ENCODE results near the gene ABCG8. TPM values are rescaled to one million over a fixed set of nuclear protein-coding genes. Genes with fewer than 3 reads are reported as not detected.

Gene ABCG8
- total and polyA plus RNA-seq, 9 of the 15 experiments (the other 6 are each of a cell fraction or from before 2014, with no cell fraction given), result not detected

- no peaks in the 10 kb centered on the region for H3K9me1 ChIP-seq (ENCODE audit: control insufficient read depth, insufficient read depth, low read length)
- H4K20me1 ChIP-seq (replicated peaks; ENCODE audit: control insufficient read depth, insufficient read depth, low read length), result no peaks in the 10 kb centered on the region
- no peaks in the 10 kb centered on the region for H3K9me3 ChIP-seq (replicated peaks; ENCODE audit: control insufficient read depth, insufficient read depth, low read depth, low read length)
- no peaks in the 10 kb centered on the region for H3K36me3 ChIP-seq (ENCODE audit: control insufficient read depth, insufficient read depth, low read length)
- FAIRE-seq (no peak), DNase-seq (ENCODE audit: extremely low read depth in 1 of 4, low spot score in 3 of 4) (no peak), ATAC-seq (no peak)
- H3K4me1 ChIP-seq (replicated peaks in 1 of 2; ENCODE audit: control insufficient read depth in 2 of 2, insufficient read depth in 2 of 2, low read length in 2 of 2), result peaks cover 2 to 11% of the 10 kb centered on the region in 2 experiments; a peak in 3 of 5 replicates
- peaks cover 31 to 53% of the 10 kb centered on the region in 2 experiments for H3K27me3 ChIP-seq (ENCODE audit: control insufficient read depth in 2 of 2, insufficient read depth in 2 of 2, low read length in 2 of 2)
- H3K9ac ChIP-seq (ENCODE audit: insufficient read depth in 1 of 2, low read depth in 2 of 2, low read length in 2 of 2), result no peak overlapping the region
- no peak overlapping the region for H3K27ac ChIP-seq (ENCODE audit: extremely low read depth, low read depth, low read length)
- H3K4me2 ChIP-seq (ENCODE audit: insufficient read depth, low read length), result no peak overlapping the region
- H3K79me2 ChIP-seq (ENCODE audit: control insufficient read depth, insufficient read depth, low read length), result no peaks in the 10 kb centered on the region
- H3K4me3 ChIP-seq, result no peak overlapping the region
- no peak overlapping the region for H2AFZ ChIP-seq (ENCODE audit: low read depth, low read length)
- BruUV-seq (replicated peaks), result no TSS peak
- intact Hi-C loops (cut with micrococcal nuclease) (no loop called here), in situ Hi-C loops (cut with MboI) (no loop called here)
- WGBS (ENCODE audit: insufficient coverage, low coverage, missing lambda C conversion rate), result 10% methylated on average over 4 of the region's 4 CpGs
- TF ChIP-seq, protein P1, sequence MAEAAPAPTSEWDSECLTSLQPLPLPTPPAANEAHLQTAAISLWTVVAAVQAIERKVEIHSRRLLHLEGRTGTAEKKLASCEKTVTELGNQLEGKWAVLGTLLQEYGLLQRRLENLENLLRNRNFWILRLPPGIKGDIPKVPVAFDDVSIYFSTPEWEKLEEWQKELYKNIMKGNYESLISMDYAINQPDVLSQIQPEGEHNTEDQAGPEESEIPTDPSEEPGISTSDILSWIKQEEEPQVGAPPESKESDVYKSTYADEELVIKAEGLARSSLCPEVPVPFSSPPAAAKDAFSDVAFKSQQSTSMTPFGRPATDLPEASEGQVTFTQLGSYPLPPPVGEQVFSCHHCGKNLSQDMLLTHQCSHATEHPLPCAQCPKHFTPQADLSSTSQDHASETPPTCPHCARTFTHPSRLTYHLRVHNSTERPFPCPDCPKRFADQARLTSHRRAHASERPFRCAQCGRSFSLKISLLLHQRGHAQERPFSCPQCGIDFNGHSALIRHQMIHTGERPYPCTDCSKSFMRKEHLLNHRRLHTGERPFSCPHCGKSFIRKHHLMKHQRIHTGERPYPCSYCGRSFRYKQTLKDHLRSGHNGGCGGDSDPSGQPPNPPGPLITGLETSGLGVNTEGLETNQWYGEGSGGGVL (CRISPR knock-in tag; IDR thresholded peaks at IDR 0.05), result no peak
- TF ChIP-seq IRF2 (CRISPR knock-in tag; IDR thresholded peaks at IDR 0.05) (no peak), POLR2A (conservative IDR thresholded peaks at IDR 0.05) (no peak), ZNF121 (CRISPR knock-in tag; conservative IDR thresholded peaks at IDR 0.05) (peak; percentile 58), DIDO1 (tag; IDR thresholded peaks at IDR 0.05; ENCODE audit: low read depth) (no peak), YBX1 (IDR thresholded peaks at IDR 0.05) (no peak), PCBP1 (IDR thresholded peaks at IDR 0.05; ENCODE audit: low read depth, low read length, poor library complexity, severe bottlenecking) (no peak)
- ChIA-PET POLR2A (interaction anchor here (0.7 to 2.1 kb wide), 3 partner anchors 9 to 48 kb away, joined by 3 to 6 read pairs (median 3); no protein-coding TSS in a partner anchor), CTCF (ENCODE audit: low intra/inter-chr PET ratio) (no interaction called here)
Observed at GRCh38 chr2:43837033-43837432, 1.7 kb upstream of the ABCG8 start.

Measured in K562 (cell line).